SK-N-SH (cell line): ENCODE measurements around the gene PLCG1.

ENCODE experiments used
- EP300 ChIP-seq, 2 experiments: IDR thresholded peaks; 2 replicates each; pipeline versions ENCODE4 v1.4.0 to v1.6.1; 2012; ENCODE audit warnings: borderline replicate concordance in 1 of 2, low read depth in 1 of 2, low read length in 1 of 2
- EZH2phosphoT487 ChIP-seq: fragments of 200-600 bp; sonication (generic); IDR thresholded peaks from 2 replicates; pipeline ENCODE4 v1.6.1; 2017; ENCODE audit warnings: low read depth, mixed run types, mild to moderate bottlenecking, antibody characterized with exemption, moderate library complexity, borderline replicate concordance
- FOXJ3 ChIP-seq: sonication (generic); formaldehyde crosslinking; IDR thresholded peaks from 2 replicates; pipeline ENCODE4 v1.5.1; 2020; ENCODE audit warnings: mild to moderate bottlenecking, missing genetic modification reagents
- GABPA ChIP-seq: IDR thresholded peaks from 2 replicates; pipeline ENCODE4 v1.4.0; 2012; ENCODE audit warnings: low read depth, mild to moderate bottlenecking
- IRF3 ChIP-seq: fragments of 150-350 bp; IDR thresholded peaks from 2 replicates; pipeline ENCODE4 v1.6.1; 2016; ENCODE audit warnings: mild to moderate bottlenecking, low read depth, low read length
- MXI1 ChIP-seq: IDR thresholded peaks from 2 replicates; pipeline ENCODE4 v1.6.1; 2012; ENCODE audit warnings: mild to moderate bottlenecking, low read depth, low read length, improper control_type of control experiment
- NFIC ChIP-seq: IDR thresholded peaks from 2 replicates; pipeline ENCODE4 v1.4.0; 2012; ENCODE audit warnings: borderline replicate concordance
- POLR2AphosphoS5 ChIP-seq: IDR thresholded peaks from 2 replicates; pipeline ENCODE4 v1.6.1; 2012; ENCODE audit warnings: low read depth, low read length
- REST ChIP-seq: IDR thresholded peaks from 2 replicates; pipeline ENCODE4 v1.6.1; 2012; ENCODE audit warnings: mild to moderate bottlenecking, low read depth, low read length, moderate library complexity
- TAF1 ChIP-seq: IDR thresholded peaks from 2 replicates; pipeline ENCODE4 v1.6.1; 2012; ENCODE audit warnings: low read depth, mild to moderate bottlenecking, low read length, moderate library complexity, borderline replicate concordance
- YY1 ChIP-seq: IDR thresholded peaks from 2 replicates; pipeline ENCODE4 v1.4.0; 2012; ENCODE audit warnings: low read depth, mild to moderate bottlenecking
- ZBTB33 ChIP-seq: IDR thresholded peaks from 2 replicates; pipeline ENCODE4 v1.4.0; 2012; ENCODE audit warnings: low read depth, borderline replicate concordance
- TF ChIP-seq, protein P1 (sequence below): fragments of 200-600 bp; sonication (generic); IDR thresholded peaks from 2 replicates; pipeline ENCODE4 v1.6.1; 2017; ENCODE audit warnings: antibody characterized with exemption, mild to moderate bottlenecking, moderate library complexity
- TF ChIP-seq, protein P2 (sequence below): fragments of 150-350 bp; IDR thresholded peaks from 2 replicates; pipeline ENCODE4 v1.6.1; 2017; ENCODE audit warnings: antibody characterized with exemption, low read length, low read depth, borderline replicate concordance

DNA sequence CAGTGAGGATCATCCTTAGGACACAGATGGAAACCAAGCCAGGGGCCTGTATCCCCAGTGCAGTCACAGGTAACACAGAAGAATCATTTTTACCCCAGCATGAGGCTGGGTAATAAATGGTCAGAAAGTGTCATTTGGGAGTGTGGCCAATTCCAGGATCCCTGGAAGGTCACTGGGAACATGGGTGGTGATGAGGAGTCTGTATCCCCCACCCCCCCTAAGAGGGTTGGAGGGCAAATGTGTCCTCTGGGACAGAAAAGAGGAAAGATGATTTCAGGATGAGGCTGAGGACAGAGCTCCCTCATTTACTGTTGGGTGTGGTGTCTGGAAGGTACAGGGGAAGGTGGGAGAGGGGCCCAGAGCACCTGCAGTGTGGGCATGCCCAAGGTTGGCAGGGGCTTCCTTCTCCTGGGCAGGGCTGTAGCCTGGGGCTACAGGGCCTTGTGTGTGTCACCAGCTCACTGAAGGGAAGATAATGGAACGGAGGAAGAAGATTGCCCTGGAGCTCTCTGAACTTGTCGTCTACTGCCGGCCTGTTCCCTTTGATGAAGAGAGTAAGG is 34.5 kb downstream of the PLCG1 start:
- TF ChIP-seq, protein P1, sequence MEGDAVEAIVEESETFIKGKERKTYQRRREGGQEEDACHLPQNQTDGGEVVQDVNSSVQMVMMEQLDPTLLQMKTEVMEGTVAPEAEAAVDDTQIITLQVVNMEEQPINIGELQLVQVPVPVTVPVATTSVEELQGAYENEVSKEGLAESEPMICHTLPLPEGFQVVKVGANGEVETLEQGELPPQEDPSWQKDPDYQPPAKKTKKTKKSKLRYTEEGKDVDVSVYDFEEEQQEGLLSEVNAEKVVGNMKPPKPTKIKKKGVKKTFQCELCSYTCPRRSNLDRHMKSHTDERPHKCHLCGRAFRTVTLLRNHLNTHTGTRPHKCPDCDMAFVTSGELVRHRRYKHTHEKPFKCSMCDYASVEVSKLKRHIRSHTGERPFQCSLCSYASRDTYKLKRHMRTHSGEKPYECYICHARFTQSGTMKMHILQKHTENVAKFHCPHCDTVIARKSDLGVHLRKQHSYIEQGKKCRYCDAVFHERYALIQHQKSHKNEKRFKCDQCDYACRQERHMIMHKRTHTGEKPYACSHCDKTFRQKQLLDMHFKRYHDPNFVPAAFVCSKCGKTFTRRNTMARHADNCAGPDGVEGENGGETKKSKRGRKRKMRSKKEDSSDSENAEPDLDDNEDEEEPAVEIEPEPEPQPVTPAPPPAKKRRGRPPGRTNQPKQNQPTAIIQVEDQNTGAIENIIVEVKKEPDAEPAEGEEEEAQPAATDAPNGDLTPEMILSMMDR = no peak
- TF ChIP-seq, protein P2, sequence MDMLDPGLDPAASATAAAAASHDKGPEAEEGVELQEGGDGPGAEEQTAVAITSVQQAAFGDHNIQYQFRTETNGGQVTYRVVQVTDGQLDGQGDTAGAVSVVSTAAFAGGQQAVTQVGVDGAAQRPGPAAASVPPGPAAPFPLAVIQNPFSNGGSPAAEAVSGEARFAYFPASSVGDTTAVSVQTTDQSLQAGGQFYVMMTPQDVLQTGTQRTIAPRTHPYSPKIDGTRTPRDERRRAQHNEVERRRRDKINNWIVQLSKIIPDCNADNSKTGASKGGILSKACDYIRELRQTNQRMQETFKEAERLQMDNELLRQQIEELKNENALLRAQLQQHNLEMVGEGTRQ = no peak
- TF ChIP-seq FOXJ3 (CRISPR knock-in tag) (no peak), MXI1 (no peak), EP300 (IDR thresholded peaks at IDR 0.05; ENCODE audit: borderline replicate concordance in 1 of 2, low read depth in 1 of 2, low read length in 1 of 2) (no peak), POLR2AphosphoS5 (no peak), ZBTB33 (no peak), EZH2phosphoT487 (no peak), REST (no peak), GABPA (no peak), IRF3 (no peak), NFIC (no peak), YY1 (no peak), TAF1 (no peak)
